Natural killer cell treated with Interleukin-12 subunit alpha and Interleukin-12 subunit beta and Interleukin-15 and Interleukin-18, amount 100 ng/mL, for 72 hours (primary cell): Measurements from ENCODE around the gene IMPDH1. TPM values are rescaled to one million over a fixed set of nuclear protein-coding genes. Genes with fewer than 3 reads are reported as not detected.

Experiments used
- ATAC-seq, 2 donors: fragments of 150-1000 bp; cut with Tn5 transposase in 1 of 2; sonication (Bioruptor Pico), chemical (Tn5 transposase) in 1 of 2; 2 replicates each; pipeline ENCODE4 v1.10.0; 2021
- DNase-seq: peaks from one replicate; pipeline ENCODE4 v3.0.0; 2022; ENCODE audit warnings: low spot score
- H3K27ac Mint-ChIP-seq, 2 donors: 1 replicate in 1 of 2; 2 replicates in 1 of 2; pipeline ENCODE4 v1.8.0; 2022; ENCODE audit warnings: mixed read lengths in 2 of 2, mild to moderate bottlenecking in 1 of 2, moderate library complexity in 1 of 2
- H3K27me3 Mint-ChIP-seq, 2 donors: 1 replicate in 1 of 2; 2 replicates in 1 of 2; pipeline ENCODE4 v1.8.0; 2022; ENCODE audit warnings: mixed read lengths in 2 of 2
- H3K36me3 Mint-ChIP-seq: one replicate; pipeline ENCODE4 v1.8.0; 2022; ENCODE audit warnings: mixed read lengths
- H3K4me1 Mint-ChIP-seq, 2 donors: 1 replicate in 1 of 2; 2 replicates in 1 of 2; pipeline ENCODE4 v1.8.0; 2022; ENCODE audit warnings: low read depth in 2 of 2, mixed read lengths in 2 of 2, mild to moderate bottlenecking in 1 of 2
- H3K4me3 Mint-ChIP-seq: one replicate; pipeline ENCODE4 v1.8.0; 2022; ENCODE audit warnings: mixed read lengths
- H3K9me3 Mint-ChIP-seq: 2 replicates; pipeline ENCODE4 v1.8.0; 2022; ENCODE audit warnings: mixed read lengths
- total RNA-seq, 2 donors: library from RNA; stranded (reverse); gene quantifications; one replicate each; pipeline ENCODE4 v1.2.3, GENCODE V29; 2022

Gene IMPDH1
- total RNA-seq, 2 donors from 2014 or later = 15.8 to 34.5 TPM

DNA sequence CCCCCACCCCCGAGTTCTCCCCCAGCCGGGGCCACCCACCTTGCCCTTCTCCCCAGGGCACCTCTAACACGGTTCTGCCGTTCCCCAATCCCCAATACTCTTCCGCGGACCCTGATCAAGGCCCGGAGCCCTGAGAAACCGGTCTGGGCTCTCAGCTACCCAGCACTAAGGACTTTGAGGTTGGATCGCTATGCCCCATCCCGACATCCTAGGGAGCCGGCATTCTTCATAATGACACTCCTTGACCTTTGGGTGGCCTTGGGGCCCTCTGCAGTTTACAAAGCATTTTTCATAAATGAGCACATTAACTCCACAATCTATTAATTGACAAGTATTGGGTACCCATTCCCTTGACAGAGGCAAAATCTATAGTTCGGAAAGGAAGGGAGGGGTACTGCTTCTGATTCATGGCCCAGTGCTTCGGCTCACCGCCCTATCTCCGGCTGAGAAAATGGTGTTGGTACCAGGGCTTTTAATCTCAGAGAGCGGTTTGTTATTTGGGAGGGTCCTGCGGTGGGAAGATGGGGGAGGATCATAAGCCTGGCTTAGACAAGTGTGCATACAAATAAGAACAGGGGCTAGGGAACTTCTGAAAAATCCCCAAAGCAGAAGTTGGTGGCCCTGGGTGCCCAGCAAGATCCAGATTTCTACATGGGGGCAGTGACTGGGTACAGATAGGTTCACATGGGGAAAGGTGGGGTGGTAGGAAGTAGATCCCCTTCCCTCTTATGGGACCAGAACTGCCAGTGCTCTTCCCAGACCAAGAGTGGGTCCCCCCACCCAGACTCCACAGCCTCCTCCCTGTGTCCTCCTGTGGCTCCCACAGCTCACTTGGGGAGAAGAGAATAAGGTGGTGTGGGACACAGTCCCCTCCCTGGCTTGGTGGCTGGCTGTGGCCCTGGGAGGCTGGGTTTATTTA lies 3.2 kb downstream of the IMPDH1 start:
- Mint-ChIP-seq H3K9me3 (no peaks in the 10 kb centered on the region), H3K36me3 (no peaks in the 10 kb centered on the region), H3K27ac (peak overlapping the region in 1 of 2 donors; percentile 18), H3K4me3 (peak overlapping the region; percentile 51), H3K27me3 (no peaks in the 10 kb centered on the region), H3K4me1 (peaks cover 23 to 25% of the 10 kb centered on the region in 2 donors)
- DNase-seq (no peak), ATAC-seq (no peak)

- Mint-ChIP-seq H3K9me3 (no peaks in the 10 kb centered on the region), H3K4me1 (peaks cover 23 to 25% of the 10 kb centered on the region in 2 donors), H3K4me3 (peak overlapping the region; percentile 82), H3K27me3 (no peaks in the 10 kb centered on the region), H3K36me3 (no peaks in the 10 kb centered on the region), H3K27ac (peak overlapping the region in 1 of 2 donors; percentile 18)
- ATAC-seq (peak; percentile 25 to 40), DNase-seq (no peak)
These were observed 4.1 kb downstream of the IMPDH1 start for GRCh38 chr7:128405471-128406313.

GRCh38 chr7:128404886-128405470 lies 4.8 kb downstream of the IMPDH1 start:
- ATAC-seq = no peak
- Mint-ChIP-seq H3K27me3 (no peaks in the 10 kb centered on the region), H3K9me3 (no peaks in the 10 kb centered on the region), H3K27ac (no peak overlapping the region), H3K4me1 (peaks cover 18 to 21% of the 10 kb centered on the region in 2 donors), H3K36me3 (no peaks in the 10 kb centered on the region), H3K4me3 (peak overlapping the region; percentile 82)
- DNase-seq = no peak

DNA sequence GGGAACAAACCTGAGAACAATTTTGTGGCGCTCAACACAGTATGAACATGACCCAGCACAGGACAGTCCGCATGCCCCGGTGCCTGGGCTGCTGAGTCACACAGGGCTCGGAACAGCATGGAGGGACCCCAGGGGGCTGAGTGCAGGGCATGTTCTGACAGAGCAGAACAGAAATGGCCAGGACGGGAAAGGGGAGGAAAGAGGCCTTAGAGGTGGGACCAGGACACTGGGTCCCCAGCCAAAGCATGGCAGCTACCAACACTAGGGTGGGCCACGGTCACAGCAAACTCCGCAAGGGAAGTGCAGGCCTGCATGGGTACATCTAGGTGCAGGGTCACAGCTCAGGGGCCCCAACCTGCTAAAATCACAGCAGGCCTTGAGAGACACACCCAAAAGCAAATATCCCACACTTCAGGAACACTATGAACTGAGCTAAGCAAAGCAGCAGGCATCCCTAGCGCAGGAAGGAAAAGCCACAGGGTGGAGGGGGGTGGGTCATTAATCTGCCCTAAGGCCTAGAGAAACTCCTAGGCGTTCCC lies 5.6 kb downstream of the IMPDH1 start:
- Mint-ChIP-seq H3K27ac (no peak overlapping the region), H3K4me3 (peak overlapping the region; percentile 82), H3K36me3 (no peaks in the 10 kb centered on the region), H3K4me1 (peaks cover 17 to 20% of the 10 kb centered on the region in 2 donors), H3K27me3 (no peaks in the 10 kb centered on the region), H3K9me3 (no peaks in the 10 kb centered on the region)
- no peak for ATAC-seq
- no peak for DNase-seq

GRCh38 chr7:128403676-128404075 lies 6.1 kb downstream of the IMPDH1 start:
- DNase-seq (no peak), ATAC-seq (no peak)
- no peak overlapping the region for H3K27ac Mint-ChIP-seq
- no peaks in the 10 kb centered on the region for H3K27me3 Mint-ChIP-seq
- H3K9me3 Mint-ChIP-seq = no peaks in the 10 kb centered on the region
- H3K4me3 Mint-ChIP-seq = peak overlapping the region; percentile 82
- H3K4me1 Mint-ChIP-seq = peaks cover 13 to 17% of the 10 kb centered on the region in 2 donors
- H3K36me3 Mint-ChIP-seq = no peaks in the 10 kb centered on the region

DNA sequence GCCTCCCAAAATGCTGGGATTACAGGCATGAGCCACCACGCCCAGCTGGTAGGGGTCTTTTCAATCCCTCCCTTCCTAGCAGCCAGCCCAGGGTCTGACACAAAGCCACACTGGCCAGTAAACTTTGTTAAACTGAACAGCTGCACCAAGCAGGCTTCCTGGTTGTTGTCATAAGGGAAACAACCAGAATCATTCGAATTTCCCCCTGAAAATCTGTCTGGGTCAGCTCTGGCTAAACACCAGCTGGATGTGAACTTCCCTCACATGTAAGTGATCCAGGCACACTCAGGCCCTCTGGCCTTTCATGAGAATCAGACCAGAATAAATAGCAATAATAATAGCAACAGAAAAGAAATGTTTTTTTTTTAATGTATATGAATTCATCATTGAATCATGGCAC lies 7.4 kb downstream of the IMPDH1 start:
- DNase-seq (no peak), ATAC-seq (no peak)
- Mint-ChIP-seq H3K27ac (no peak overlapping the region), H3K9me3 (no peaks in the 10 kb centered on the region), H3K4me3 (no peak overlapping the region), H3K36me3 (no peaks in the 10 kb centered on the region), H3K27me3 (no peaks in the 10 kb centered on the region), H3K4me1 (peaks cover 13 to 15% of the 10 kb centered on the region in 2 donors)

DNA sequence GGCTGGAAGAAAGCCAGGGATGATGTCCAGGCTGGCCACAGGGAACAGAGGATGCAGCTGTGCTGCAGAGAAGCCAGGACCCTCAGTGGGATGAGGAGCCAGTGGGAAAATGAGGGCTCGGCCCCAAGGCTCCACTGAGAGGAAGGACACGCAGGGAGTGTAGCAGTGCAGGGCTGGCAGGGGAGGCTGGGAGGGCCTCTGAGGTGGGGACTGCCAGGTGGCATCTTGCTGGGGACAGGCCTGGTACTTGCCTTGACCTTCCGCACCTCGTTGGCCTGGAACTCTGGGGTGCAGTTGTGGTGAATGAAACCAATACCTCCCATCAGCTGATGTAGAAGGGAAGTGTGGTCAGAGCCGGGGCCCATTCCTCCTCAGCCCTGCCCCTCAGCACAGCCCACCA lies 9.2 kb downstream of the IMPDH1 start:
- Mint-ChIP-seq H3K27ac (no peak overlapping the region), H3K4me3 (no peak overlapping the region), H3K9me3 (no peaks in the 10 kb centered on the region), H3K4me1 (peaks cover 8 to 13% of the 10 kb centered on the region in 2 donors), H3K36me3 (no peaks in the 10 kb centered on the region), H3K27me3 (no peaks in the 10 kb centered on the region)
- ATAC-seq = no peak
- no peak for DNase-seq

DNA sequence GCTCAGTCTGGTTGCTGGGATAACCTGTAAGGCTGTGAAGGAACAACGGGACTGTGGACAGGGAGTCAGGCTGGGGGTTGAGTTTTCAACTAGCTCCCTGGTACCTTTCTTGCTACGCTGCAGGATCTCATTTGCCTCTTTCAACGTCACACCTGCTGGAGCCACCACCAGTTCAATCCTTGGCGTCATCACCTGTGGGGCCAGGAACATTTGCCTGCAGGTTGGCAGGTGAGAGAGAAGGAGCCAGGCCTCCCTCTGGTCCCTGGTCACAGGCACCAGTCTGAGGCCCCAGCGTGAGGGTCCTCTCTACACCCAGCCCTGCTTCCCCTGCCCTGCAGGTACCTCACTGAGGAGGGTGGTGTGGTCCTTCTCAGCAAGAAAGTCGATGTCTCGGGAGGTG lies 9.8 kb downstream of the IMPDH1 start:
- Mint-ChIP-seq H3K36me3 (no peaks in the 10 kb centered on the region), H3K27ac (no peak overlapping the region)

DNA sequence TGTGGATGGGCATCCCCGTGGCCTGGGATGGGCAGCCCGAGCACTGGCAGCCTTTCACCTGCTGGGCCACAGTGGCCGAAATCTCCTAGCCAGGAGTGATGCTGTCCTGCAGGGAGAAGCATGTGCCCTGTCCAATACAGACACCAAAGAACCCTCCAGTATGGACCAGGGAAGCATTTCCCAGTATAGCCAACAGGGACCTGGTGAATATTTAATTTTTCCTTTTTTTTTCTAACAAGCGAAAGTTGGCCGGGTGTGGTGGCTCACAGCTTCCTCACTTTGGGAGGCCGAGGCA lies 11.0 kb downstream of the IMPDH1 start:
- ATAC-seq (no peak), DNase-seq (no peak)
- H3K27me3 Mint-ChIP-seq = no peaks in the 10 kb centered on the region
- no peaks in the 10 kb centered on the region for H3K9me3 Mint-ChIP-seq
- no peak overlapping the region for H3K27ac Mint-ChIP-seq
- no peaks in the 10 kb centered on the region for H3K36me3 Mint-ChIP-seq
- H3K4me1 Mint-ChIP-seq = peaks cover 2 to 5% of the 10 kb centered on the region in 2 donors
- no peak overlapping the region for H3K4me3 Mint-ChIP-seq

More for the DNA sequence above, 9.8 kb downstream of the IMPDH1 start:
- H3K9me3 Mint-ChIP-seq = no peaks in the 10 kb centered on the region
- H3K4me1 Mint-ChIP-seq = peaks cover 8 to 13% of the 10 kb centered on the region in 2 donors
- ATAC-seq (no peak), DNase-seq (no peak)
- no peak overlapping the region for H3K4me3 Mint-ChIP-seq
- H3K27me3 Mint-ChIP-seq = no peaks in the 10 kb centered on the region

DNA sequence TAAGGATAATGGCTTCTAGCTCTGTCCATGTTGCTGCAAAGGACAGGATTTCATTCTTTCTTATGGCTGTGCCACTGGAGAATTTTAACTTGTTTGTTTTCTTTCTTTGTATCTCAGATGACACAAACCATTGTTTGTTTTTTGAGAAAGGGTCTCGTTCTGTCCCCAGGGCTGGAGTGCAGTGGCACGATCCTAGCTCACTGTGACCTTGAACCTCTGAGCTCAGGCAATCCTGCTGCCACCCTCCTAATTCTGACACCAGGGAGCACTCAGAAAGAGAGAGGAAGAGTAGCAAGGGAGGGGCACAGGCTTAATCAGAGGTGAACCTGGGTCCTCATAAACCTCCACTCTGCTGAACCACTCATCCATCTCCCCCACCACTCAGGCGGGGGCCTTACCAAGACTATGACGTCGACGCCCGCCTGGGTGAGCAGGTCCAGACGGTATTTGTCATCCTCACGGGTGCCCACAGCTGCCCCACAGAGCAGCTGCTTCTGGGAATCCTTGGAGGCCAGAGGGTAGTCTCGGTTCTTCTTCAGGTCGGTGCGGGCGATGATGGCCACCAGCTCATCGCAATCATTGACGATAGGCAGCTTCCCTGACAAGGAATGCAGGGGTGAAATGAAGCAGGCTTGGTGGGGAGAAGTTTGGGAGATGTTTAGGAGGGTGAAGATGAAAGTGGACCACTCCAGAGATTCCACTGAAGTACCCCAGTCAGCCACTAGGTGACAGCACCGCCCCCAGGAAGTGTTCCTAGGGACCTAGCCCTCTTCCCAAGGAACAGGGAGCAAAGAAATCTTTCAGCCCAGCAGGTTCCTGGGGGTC lies 11.6 kb downstream of the IMPDH1 start:
- DNase-seq (no peak), ATAC-seq (no peak)
- H3K27me3 Mint-ChIP-seq = no peaks in the 10 kb centered on the region
- H3K4me1 Mint-ChIP-seq = peaks cover 0 to 2% of the 10 kb centered on the region in 2 donors
- no peaks in the 10 kb centered on the region for H3K9me3 Mint-ChIP-seq
- H3K4me3 Mint-ChIP-seq = no peak overlapping the region
- H3K27ac Mint-ChIP-seq = no peak overlapping the region
- H3K36me3 Mint-ChIP-seq = no peaks in the 10 kb centered on the region

DNA sequence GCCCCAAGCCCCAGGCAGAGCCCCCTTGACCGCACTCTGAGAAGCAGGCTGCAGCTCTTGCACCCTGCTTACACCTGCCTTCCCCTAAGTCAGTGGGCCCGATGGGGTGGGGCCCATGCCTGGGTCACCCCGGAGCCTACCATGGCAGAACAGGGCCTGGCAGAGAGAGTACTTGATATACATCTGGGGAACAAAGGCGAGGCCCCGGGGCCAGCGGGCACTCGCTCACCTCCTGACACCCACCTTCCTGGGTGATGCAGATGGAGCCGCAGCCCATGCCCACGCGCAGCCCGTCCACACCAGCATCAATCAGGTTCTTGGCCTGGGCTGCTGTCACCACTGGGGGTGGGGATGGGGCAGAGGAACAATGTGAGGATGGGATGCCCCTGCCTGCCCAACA lies 13.4 kb downstream of the IMPDH1 start:
- H3K27me3 Mint-ChIP-seq = no peaks in the 10 kb centered on the region
- no peak overlapping the region for H3K4me3 Mint-ChIP-seq
- no peaks in the 10 kb centered on the region for H3K9me3 Mint-ChIP-seq
- ATAC-seq = no peak
- no peak overlapping the region for H3K27ac Mint-ChIP-seq
- no peaks in the 10 kb centered on the region for H3K36me3 Mint-ChIP-seq
- DNase-seq = no peak
- peaks cover 0 to 2% of the 10 kb centered on the region in 2 donors for H3K4me1 Mint-ChIP-seq

DNA sequence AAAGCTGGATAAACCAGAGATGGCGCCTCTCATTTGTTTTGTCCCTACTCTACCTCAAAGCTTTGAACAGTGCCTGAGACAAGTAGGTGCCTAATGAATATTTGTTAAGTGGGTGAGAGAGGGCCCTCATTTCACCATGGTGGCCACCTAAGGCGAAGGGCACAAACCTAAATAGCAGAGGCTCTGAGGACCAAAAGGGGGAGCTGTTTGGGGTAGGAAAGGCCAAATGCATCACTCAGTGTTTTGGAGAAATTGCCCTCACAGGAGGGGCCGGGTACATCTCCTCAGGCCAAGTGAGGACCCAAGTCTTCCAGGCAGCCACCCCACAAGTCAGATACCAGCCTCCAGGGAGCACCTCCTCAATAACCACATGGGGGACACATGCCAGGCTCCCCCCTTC lies 14.0 kb downstream of the IMPDH1 start:
- DNase-seq = no peak
- no peaks in the 10 kb centered on the region for H3K27me3 Mint-ChIP-seq
- H3K36me3 Mint-ChIP-seq = no peaks in the 10 kb centered on the region
- H3K4me1 Mint-ChIP-seq = peaks cover 0 to 2% of the 10 kb centered on the region in 2 donors
- no peak overlapping the region for H3K27ac Mint-ChIP-seq
- ATAC-seq = no peak
- no peak overlapping the region for H3K4me3 Mint-ChIP-seq
- no peaks in the 10 kb centered on the region for H3K9me3 Mint-ChIP-seq

DNA sequence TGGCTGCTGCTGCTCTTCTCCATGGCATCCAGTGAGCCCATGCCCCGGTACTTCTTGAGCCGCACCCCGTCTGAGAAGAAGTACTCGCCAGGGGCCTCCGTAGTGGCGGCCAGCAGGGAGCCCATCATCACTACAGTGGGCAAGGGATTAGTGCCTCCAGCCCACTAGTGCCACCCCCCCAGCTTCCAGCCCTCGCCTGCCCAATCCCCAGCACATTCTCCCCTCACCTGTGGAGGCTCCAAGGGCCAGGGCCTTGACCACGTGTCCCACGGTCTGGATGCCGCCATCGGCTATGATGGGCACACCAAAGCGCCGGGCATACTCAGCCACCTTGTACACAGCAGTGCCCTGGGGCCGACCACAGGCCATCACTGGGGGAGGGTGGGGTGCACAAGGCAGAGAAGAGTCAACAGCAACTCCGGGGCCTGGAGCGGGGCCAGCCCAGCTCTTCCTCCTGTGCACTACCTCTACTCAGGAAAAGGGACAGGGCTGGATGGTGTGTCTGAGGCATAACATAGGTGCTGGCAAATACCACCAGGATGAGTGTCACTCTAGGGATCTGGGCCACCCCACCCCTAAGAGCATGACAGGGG lies 14.8 kb downstream of the IMPDH1 start:
- H3K27me3 Mint-ChIP-seq = no peaks in the 10 kb centered on the region
- H3K27ac Mint-ChIP-seq = no peak overlapping the region
- no peak for DNase-seq
- H3K4me1 Mint-ChIP-seq = peaks cover 0 to 2% of the 10 kb centered on the region in 2 donors
- no peak overlapping the region for H3K4me3 Mint-ChIP-seq
- no peak for ATAC-seq
- H3K9me3 Mint-ChIP-seq = no peaks in the 10 kb centered on the region
- H3K36me3 Mint-ChIP-seq = no peaks in the 10 kb centered on the region
